Mesodermal cell (in vitro differentiated cells): Measurements from ENCODE around the gene PLD2.

Source experiments
- H3K27ac ChIP-seq: 2 replicates; pipeline ENCODE4 v1.7.0; 2013; ENCODE audit warnings: mild to moderate bottlenecking, low read depth, low read length, moderate library complexity; ENCODE audit not compliant: severe bottlenecking
- H3K36me3 ChIP-seq: 2 replicates; pipeline ENCODE4 v1.7.1; 2013; ENCODE audit warnings: mild to moderate bottlenecking, low read length, moderate library complexity; ENCODE audit not compliant: control insufficient read depth, insufficient read depth
- H3K4me1 ChIP-seq: one replicate; pipeline ENCODE4 v1.7.1; 2013; ENCODE audit warnings: mild to moderate bottlenecking, low read length; ENCODE audit not compliant: insufficient read depth, control insufficient read depth, poor library complexity, severe bottlenecking
- H3K4me3 ChIP-seq: 2 replicates; pipeline ENCODE4 v1.7.0; 2013; ENCODE audit warnings: low read length, control low read depth, mild to moderate bottlenecking; ENCODE audit not compliant: insufficient read depth, poor library complexity, severe bottlenecking; ENCODE audit errors: extremely low read depth
- H3K9me3 ChIP-seq: 2 replicates; pipeline ENCODE4 v1.7.1; 2013; ENCODE audit warnings: mild to moderate bottlenecking, low read length, moderate library complexity; ENCODE audit not compliant: control insufficient read depth
- WGBS, 2 experiments: methylation state at CpG; one replicate each; pipeline ENCODE4 v1.1.5; 2013; ENCODE audit warnings: missing lambda C conversion rate in 2 of 2; ENCODE audit not compliant: insufficient coverage in 2 of 2; 5-methylcytosine and 5-hydroxymethylcytosine counted together

Gene PLD2

DNA sequence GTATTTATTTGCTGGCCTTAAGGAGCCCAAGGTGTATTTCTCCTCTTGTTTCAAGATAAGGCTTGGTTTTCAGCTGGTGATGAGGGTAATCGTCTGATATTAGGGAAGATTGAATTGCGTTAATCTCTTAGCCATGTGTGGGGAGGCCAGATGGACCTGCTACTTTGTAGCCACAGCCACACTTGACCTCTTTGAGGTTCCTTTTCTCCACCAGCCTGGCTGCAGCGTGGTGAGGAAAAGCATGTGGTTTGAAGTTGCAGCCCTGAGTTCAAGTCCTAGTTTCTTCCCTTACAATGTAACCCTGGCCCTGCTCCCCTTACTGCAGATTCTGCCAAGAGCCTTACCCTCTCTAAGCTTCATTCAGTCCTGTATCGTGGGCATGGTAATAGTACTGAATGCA is 29.3 kb downstream of the PLD2 start:
- 100% methylated on average over 3 of the region's 4 CpGs; no CpG with 5 or more reads in 1 of the 2 experiments for WGBS, 2 experiments
- Histone ChIP-seq H3K4me1 (peaks cover 30% of the 10 kb centered on the region), H3K9me3 (no peaks in the 10 kb centered on the region), H3K36me3 (peaks cover 31% of the 10 kb centered on the region), H3K4me3 (no peak overlapping the region), H3K27ac (no peak overlapping the region)

DNA sequence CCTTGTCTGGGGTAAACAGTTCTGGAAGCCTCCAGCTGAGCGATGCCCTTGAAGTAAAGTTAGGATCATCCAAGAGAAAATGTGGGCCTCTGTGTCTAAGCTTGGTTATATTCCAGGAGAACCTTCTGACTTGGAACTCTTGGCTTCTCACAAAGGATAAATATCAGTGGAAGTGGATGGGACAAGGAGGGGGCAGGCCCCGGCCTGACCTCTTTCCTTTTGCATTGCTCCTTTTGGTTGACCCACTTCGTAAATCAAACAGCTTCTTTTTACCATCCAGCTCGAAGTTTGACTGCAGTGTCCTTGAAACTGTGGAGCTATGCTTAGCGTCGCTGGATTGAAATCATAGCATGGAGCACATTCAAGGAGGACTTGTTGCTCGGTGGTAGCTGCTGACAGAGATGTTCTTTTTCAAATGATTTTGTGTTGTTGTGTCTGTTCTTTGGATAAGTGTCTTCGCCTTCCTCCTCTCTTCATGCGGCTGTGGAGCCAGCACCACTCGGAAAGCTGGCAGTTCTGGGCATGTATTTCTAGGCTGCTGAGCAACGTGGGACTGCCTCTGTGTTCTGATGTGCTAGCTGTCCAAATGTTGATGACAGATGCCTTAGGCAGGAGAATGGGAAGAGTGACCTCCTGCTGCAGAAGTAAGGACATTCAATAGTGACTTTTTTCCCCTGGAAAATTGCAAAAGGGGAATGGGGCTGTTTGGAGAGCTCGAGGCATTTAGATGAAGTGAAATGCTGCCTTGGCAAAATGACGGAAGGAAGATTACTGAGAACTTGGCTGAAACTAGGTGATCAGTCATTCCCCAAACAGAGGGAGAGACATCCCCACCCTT is 30.7 kb downstream of the PLD2 start:
- Histone ChIP-seq H3K36me3 (peaks cover 35% of the 10 kb centered on the region), H3K4me3 (no peak overlapping the region), H3K9me3 (no peaks in the 10 kb centered on the region), H3K27ac (peak overlapping the region; percentile 32), H3K4me1 (peaks cover 30% of the 10 kb centered on the region)
- 86 to 87% methylated on average over 10 of the region's 13 CpGs for WGBS, 2 experiments

DNA sequence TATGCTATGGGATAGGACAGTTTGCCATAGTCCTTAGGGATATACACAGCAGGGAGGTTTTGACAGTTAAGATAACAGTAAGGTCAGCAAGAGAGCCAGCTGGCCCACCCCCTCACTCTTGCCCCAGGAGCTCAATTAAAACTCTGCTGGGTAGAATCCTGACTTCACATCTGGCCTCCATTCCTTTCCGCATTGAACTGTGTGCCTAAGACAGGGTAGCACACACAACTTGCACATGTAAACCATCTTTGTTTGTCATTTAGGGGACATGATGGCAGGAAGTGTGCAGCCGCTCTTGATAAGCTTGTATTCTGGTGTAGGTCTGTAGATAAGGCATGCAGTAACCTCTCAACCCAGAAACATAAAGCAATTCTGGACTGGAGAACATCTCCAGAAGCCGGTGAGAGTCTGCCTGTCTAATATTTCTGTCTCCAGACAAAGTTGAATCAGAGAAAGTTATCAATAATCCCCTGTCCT is 31.4 kb downstream of the PLD2 start:
- 60% methylated on average over 1 of the region's 3 CpGs; no CpG with 5 or more reads in 1 of the 2 experiments for WGBS, 2 experiments
- Histone ChIP-seq H3K4me1 (peaks cover 30% of the 10 kb centered on the region), H3K36me3 (peaks cover 35% of the 10 kb centered on the region), H3K9me3 (no peaks in the 10 kb centered on the region), H3K4me3 (no peak overlapping the region), H3K27ac (no peak overlapping the region)

DNA sequence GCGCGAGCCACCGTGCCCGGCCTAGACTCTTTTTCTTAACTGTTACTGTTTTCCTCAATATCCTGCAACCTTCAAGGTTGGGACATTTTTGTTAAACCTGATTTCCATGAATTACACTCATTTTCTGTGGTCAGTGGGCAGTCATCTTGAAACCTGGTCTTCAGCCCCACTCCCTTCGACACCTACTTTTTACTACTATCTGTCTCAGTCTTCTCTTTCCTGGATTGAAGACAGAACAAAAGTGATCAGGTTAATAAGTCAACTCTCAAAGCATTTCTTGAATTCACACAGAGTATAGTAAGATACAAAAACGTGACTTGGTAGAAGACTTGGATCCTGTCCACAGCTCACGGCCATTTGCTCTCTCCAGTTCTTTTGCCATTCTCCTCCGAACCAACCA is 32.3 kb downstream of the PLD2 start:
- Histone ChIP-seq H3K36me3 (peaks cover 43% of the 10 kb centered on the region), H3K27ac (no peak overlapping the region), H3K4me3 (no peak overlapping the region), H3K4me1 (peaks cover 30% of the 10 kb centered on the region), H3K9me3 (no peaks in the 10 kb centered on the region)
- 96 to 97% methylated on average over 4 to 5 of the region's 8 CpGs for WGBS, 2 experiments

DNA sequence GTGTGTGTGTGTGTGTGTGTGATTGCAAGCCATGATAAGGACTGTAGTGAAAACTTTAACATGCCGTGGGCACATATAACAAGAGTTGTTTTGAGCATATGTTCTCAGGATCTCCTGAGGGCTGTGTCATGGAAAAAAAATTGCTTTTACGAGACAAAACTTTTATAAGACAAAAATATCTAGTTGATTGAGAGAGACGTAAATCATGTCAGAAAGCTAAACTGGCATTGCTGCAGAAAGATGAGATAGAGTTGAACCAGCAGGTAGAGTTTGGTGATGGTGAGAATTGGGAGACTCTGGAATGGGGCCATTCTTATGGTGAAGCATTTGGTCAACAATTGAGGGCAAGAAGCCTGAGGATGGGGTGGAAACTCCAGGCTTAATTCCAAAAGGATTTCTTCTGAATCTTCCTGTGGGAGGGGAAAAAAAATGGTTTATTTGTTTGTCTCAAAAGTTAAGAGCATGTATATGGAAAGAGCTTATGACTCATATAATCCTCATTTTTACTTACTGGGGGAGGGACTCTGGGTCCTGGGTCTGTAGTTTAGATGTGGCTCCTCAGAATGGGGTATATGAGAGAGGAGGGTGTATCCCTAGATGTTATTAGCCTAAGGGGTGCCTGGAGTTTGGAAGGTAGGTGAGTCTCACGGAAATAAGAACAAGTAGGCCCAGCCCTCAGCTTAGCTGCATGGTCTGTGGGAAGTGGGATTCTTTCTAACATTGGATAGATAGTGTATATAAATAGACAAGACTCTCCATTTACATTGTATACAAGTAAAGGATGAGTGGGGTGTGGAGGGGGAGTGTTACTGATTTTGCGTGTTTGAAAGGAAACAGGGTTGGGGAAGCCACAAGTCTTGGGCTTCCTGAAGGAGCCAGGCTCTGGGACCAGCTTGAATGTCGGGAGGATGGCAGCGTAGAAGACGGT is 33.3 kb downstream of the PLD2 start:
- no peak overlapping the region for H3K4me3 ChIP-seq
- peaks cover 21% of the 10 kb centered on the region for H3K4me1 ChIP-seq
- 95 to 98% methylated on average over 6 to 7 of the region's 8 CpGs for WGBS, 2 experiments
- H3K27ac ChIP-seq, result no peak overlapping the region
- no peaks in the 10 kb centered on the region for H3K9me3 ChIP-seq
- peaks cover 51% of the 10 kb centered on the region for H3K36me3 ChIP-seq

DNA sequence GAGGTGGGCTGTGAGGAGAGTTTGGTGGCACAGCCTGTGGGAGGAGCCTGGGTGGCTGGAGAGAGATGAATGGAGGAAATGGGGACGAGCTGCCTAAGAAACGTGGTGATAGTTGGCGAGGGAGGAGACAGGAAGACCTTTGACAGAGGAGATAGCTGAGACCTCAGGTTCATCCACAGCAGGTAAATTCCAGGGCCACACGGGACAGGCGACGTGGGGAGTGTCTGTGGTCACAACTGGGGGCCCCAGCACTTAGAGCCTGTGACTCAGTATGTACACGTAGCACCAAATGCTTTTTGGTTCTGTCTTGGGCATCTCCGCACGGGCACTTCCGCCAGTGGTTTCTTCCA is 33.9 kb downstream of the PLD2 start:
- Histone ChIP-seq H3K36me3 (peaks cover 55% of the 10 kb centered on the region), H3K4me1 (peaks cover 18% of the 10 kb centered on the region), H3K27ac (no peak overlapping the region), H3K4me3 (no peak overlapping the region), H3K9me3 (no peaks in the 10 kb centered on the region)
- WGBS, 2 experiments, result 81 to 86% methylated on average over 10 of the region's 10 CpGs

DNA sequence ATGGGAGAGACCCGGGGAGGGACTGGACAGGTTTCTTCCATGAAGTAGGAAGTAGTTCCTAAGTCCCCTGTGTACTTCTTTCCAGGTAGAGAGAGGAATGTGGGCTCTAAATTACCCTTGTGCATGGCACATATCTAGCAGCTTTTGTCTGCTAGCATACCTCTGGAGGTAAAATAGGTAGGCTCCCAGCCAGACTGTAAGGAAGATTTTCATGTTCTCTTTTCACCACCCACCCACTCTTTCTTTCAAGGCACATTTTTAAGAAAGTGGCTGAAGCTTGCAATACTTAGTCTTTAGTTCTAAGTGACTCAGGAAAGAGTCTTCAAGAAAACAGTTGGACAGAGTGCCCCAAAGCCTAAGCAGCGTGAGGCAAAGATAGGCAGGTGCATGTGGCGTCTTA is 35.4 kb downstream of the PLD2 start:
- H3K9me3 ChIP-seq, result no peaks in the 10 kb centered on the region
- no peak overlapping the region for H3K27ac ChIP-seq
- peaks cover 51% of the 10 kb centered on the region for H3K36me3 ChIP-seq
- H3K4me1 ChIP-seq, result peaks cover 16% of the 10 kb centered on the region
- no peak overlapping the region for H3K4me3 ChIP-seq
- WGBS, 2 experiments, result 94 to 100% methylated on average over 1 to 3 of the region's 3 CpGs

DNA sequence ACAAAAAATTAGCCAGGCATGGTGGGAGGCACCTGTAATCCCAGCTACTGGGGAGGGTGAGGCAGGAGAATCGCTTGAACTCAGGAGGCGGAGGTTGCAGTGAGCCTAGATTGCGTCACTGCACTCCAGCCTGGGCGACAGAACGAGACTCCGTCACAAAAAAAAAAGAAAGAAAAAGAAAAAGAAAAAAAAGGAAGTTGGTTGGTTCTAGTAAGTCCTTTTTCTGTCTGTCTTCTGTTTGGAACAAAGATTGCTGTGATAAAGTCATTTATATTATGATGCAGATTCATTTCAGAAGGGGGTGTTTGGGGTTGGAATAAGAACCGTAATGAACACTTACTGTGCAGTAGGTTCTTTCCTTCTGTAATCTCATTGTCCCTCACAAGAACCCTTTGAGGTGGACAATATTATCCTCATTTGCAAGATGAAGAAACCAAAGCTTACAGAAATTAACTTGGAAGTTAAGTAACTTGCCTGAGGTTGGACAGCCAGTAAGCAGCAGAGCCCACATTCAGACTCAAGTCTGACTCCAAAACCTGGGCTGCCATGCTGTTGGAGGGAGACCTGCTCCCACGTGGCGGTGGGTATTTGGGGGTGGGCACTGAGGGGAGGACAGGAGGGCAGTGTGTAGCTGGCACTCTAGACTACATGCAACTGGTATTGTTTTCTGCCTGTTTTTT is 36.5 kb downstream of the PLD2 start:
- Histone ChIP-seq H3K4me1 (peaks cover 14% of the 10 kb centered on the region), H3K9me3 (no peaks in the 10 kb centered on the region), H3K4me3 (no peak overlapping the region), H3K36me3 (peaks cover 45% of the 10 kb centered on the region), H3K27ac (no peak overlapping the region)
- whole genome bisulfite sequencing, 2 experiments, result 83 to 90% methylated on average over 5 to 9 of the region's 9 CpGs

DNA sequence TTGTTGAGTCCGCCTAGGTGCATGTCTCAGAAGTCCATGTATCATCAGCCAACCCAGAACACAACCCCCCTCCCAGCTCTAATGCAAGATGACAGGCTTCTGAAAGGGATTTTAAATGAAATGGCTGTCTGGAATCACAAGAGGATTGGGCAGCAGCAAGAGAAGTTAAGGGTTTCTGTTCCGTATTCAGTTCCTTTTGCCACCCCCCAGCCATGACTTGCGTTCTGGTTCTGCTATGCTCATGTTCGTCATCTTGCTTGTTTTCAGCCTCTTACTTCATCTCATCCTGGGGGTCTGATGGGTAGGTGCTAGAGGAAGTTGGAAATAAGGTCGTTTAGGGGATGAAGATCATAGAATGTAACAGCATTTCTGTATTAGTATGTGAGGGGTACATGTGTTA is 38.2 kb downstream of the PLD2 start:
- Histone ChIP-seq H3K27ac (no peak overlapping the region), H3K36me3 (peaks cover 37% of the 10 kb centered on the region), H3K4me1 (peaks cover 18% of the 10 kb centered on the region), H3K4me3 (no peak overlapping the region), H3K9me3 (no peaks in the 10 kb centered on the region)
- WGBS, 2 experiments, result 85 to 90% methylated on average over 2 to 3 of the region's 5 CpGs

DNA sequence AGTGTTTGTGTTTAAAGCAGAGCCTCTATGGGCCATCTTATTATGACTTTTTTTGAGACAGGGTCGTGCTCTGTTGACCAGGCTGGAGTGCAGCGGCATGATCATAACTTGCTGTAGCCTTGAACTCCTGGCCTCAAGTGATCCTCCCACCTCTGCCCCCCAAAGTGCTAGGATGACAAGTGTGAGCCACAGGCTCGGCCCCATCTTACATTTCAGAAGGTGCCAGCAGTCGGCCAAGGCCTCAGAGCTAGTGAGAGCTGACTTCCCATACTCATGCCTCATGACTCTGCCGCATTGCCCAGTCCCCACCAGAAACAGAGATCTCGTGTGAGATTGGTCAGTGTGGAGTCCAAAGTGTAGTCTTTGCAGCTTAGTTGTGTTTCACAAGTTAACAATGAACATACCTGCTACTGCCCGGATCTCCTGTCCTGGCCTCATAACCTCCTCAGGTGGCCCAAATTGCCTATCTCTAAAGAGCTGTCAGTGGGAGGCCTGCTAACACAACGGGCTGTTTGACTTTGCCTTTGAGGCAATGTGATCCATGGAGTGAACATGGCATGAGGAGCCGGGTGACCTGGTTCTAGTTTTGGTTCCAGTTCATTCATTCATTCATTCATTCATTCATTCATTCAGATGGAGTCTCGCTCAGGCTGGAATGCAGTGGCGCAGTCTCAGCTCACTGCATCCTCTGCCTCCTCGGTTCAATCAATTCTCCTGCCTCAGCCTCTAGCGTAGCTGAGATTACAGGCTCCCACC is 39.9 kb downstream of the PLD2 start:
- no peak overlapping the region for H3K4me3 ChIP-seq
- peaks cover 17% of the 10 kb centered on the region for H3K4me1 ChIP-seq
- H3K36me3 ChIP-seq, result peaks cover 31% of the 10 kb centered on the region
- WGBS, 2 experiments, result 82 to 87% methylated on average over 8 to 13 of the region's 13 CpGs
- H3K27ac ChIP-seq, result no peak overlapping the region
- H3K9me3 ChIP-seq, result no peaks in the 10 kb centered on the region
